ENCODE measurements around the gene MAOA.

MAOA gene

DNA sequence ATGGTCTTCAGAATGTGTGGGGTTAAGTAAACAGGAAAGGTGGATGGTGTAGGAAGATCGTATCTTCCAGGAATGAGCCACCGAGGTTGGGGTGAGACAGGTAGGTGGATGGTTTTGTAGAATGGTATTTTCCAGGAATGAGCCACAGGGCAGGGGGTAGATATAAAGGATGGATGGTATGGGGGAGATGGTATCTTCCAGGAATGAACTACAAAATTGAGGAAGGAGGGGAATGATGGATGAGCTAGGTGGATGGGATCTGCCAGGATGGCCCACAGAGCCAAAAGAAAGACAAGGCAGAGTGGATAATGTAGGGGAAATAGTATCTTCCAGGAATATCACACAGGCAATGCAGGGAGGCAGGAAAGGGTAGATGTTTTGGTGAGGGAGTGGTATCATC is 60.0 kb downstream of the MAOA start:
- Mint-ChIP-seq H3K27ac (no peak overlapping the region), H3K9me3 (peaks cover 8% of the 10 kb centered on the region), H3K4me1 (no peaks in the 10 kb centered on the region), H3K36me3 (ENCODE audit: low read depth) (no peaks in the 10 kb centered on the region), H3K27me3 (ENCODE audit: low read depth, poor library complexity) (no peaks in the 10 kb centered on the region), H3K4me3 (no peak overlapping the region)
- DNase-seq, result no peak
- TF ChIP-seq, protein P1, sequence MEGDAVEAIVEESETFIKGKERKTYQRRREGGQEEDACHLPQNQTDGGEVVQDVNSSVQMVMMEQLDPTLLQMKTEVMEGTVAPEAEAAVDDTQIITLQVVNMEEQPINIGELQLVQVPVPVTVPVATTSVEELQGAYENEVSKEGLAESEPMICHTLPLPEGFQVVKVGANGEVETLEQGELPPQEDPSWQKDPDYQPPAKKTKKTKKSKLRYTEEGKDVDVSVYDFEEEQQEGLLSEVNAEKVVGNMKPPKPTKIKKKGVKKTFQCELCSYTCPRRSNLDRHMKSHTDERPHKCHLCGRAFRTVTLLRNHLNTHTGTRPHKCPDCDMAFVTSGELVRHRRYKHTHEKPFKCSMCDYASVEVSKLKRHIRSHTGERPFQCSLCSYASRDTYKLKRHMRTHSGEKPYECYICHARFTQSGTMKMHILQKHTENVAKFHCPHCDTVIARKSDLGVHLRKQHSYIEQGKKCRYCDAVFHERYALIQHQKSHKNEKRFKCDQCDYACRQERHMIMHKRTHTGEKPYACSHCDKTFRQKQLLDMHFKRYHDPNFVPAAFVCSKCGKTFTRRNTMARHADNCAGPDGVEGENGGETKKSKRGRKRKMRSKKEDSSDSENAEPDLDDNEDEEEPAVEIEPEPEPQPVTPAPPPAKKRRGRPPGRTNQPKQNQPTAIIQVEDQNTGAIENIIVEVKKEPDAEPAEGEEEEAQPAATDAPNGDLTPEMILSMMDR (IDR thresholded peaks at IDR 0.05), result no peak

GRCh38 chrX:43716696-43717095 is 60.6 kb downstream of the MAOA start:
- DNase-seq, result no peak
- Mint-ChIP-seq H3K27ac (no peak overlapping the region), H3K9me3 (peaks cover 8% of the 10 kb centered on the region), H3K27me3 (ENCODE audit: low read depth, poor library complexity) (no peaks in the 10 kb centered on the region), H3K4me3 (no peak overlapping the region), H3K4me1 (no peaks in the 10 kb centered on the region), H3K36me3 (ENCODE audit: low read depth) (no peaks in the 10 kb centered on the region)
- TF ChIP-seq, protein P1 (IDR thresholded peaks at IDR 0.05), result no peak

- Mint-ChIP-seq H3K27me3 (ENCODE audit: low read depth, poor library complexity) (no peaks in the 10 kb centered on the region), H3K27ac (no peak overlapping the region), H3K36me3 (ENCODE audit: low read depth) (no peaks in the 10 kb centered on the region)
Measured at GRCh38 chrX:43717161-43717560, 61.1 kb downstream of the MAOA start.

GRCh38 chrX:43718081-43718480 is 62.0 kb downstream of the MAOA start:
- no peak for DNase-seq
- TF ChIP-seq, protein P1 (IDR thresholded peaks at IDR 0.05), result no peak
- H3K27me3 Mint-ChIP-seq (ENCODE audit: low read depth, poor library complexity), result no peaks in the 10 kb centered on the region
- H3K9me3 Mint-ChIP-seq, result peaks cover 15% of the 10 kb centered on the region
- H3K36me3 Mint-ChIP-seq (ENCODE audit: low read depth), result no peaks in the 10 kb centered on the region
- no peak overlapping the region for H3K27ac Mint-ChIP-seq
- no peaks in the 10 kb centered on the region for H3K4me1 Mint-ChIP-seq
- H3K4me3 Mint-ChIP-seq, result no peak overlapping the region

More at GRCh38 chrX:43717161-43717560, 61.1 kb downstream of the MAOA start:
- H3K9me3 Mint-ChIP-seq, result peaks cover 13% of the 10 kb centered on the region
- H3K4me3 Mint-ChIP-seq, result no peak overlapping the region
- H3K4me1 Mint-ChIP-seq, result no peaks in the 10 kb centered on the region
- DNase-seq, result no peak
- TF ChIP-seq, protein P1 (IDR thresholded peaks at IDR 0.05), result no peak

GRCh38 chrX:43718546-43718945 is 62.4 kb downstream of the MAOA start:
- Mint-ChIP-seq H3K27ac (no peak overlapping the region), H3K36me3 (ENCODE audit: low read depth) (no peaks in the 10 kb centered on the region), H3K27me3 (ENCODE audit: low read depth, poor library complexity) (no peaks in the 10 kb centered on the region), H3K9me3 (peaks cover 19% of the 10 kb centered on the region), H3K4me3 (no peak overlapping the region), H3K4me1 (no peaks in the 10 kb centered on the region)
- TF ChIP-seq, protein P1 (IDR thresholded peaks at IDR 0.05), result no peak
- DNase-seq, result no peak

DNA sequence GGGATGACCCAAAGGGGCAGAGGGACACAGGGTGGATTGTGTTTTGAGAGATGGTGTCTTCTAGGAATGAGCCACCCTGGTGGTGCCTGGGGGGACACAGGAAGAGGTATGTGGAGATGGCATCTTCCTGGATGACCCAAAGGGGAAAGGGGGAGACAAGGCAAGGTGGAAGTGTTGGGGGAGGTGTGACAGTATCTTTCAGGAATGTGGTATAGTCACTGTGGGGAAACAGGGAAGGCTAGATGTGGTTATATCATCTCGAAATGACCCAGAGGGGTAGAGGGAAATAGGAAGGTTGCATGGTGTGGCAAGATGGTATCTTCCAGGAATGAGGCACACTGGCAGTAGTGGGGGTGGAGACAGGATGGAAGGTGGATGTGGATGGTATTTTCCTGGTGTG is 62.9 kb downstream of the MAOA start:
- no peak overlapping the region for H3K4me3 Mint-ChIP-seq
- H3K27me3 Mint-ChIP-seq (ENCODE audit: low read depth, poor library complexity), result no peaks in the 10 kb centered on the region
- DNase-seq, result no peak
- TF ChIP-seq, protein P1 (IDR thresholded peaks at IDR 0.05), result no peak
- no peak overlapping the region for H3K27ac Mint-ChIP-seq
- H3K36me3 Mint-ChIP-seq (ENCODE audit: low read depth), result no peaks in the 10 kb centered on the region
- no peaks in the 10 kb centered on the region for H3K4me1 Mint-ChIP-seq
- peaks cover 23% of the 10 kb centered on the region for H3K9me3 Mint-ChIP-seq

Data from nephron progenitor cell (in vitro differentiated cells).